ENCODE measurements around the gene BSND. TPM values are rescaled to one million over a fixed set of nuclear protein-coding genes. Genes with fewer than 3 reads are reported as not detected.

The BSND gene
- total RNA-seq, 4 donors from 2014 or later: not detected

DNA sequence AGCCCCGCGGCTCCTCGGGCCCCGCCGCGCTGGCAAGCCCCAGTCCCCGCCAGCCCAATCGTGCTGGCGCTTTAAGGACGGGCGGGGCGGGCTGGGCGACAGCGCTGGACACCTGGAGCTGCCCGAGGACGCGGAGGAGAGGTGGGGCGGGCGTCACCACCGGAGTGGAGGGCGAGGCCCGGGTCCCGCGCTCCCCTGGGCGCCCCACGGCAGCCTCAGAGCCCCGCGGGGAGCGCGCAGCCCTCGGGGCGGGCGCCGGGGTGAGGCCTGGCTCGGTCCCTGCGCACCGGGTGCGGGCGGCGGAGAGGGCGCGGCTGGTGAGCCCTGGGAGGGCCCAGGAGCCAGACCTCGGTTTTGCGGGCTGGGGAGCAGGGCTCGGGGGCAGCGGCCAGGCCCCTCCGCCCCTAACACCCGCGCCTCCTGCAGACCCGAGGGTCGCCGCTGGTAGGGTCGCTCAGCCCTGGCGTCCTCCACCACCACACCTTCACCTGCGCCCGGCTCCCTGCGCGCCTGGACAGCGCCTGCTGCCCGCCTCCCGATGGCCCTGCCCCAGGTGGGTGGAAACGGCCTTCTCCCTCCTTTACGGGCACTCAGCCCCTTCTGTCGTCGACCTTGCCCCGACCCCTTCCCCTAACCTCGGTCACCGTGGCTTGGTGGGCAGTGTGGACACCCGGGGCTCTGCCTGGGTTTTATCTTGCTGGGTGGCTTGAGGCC lies 18.0 kb upstream of the BSND start, which contains the start of gene TMEM61:
TMEM61 (plus strand) TSS at position 101 of the 714 bp plus-strand sequence; CDS start at position 539, 438 bp downstream.
- TF ChIP-seq, protein P1, sequence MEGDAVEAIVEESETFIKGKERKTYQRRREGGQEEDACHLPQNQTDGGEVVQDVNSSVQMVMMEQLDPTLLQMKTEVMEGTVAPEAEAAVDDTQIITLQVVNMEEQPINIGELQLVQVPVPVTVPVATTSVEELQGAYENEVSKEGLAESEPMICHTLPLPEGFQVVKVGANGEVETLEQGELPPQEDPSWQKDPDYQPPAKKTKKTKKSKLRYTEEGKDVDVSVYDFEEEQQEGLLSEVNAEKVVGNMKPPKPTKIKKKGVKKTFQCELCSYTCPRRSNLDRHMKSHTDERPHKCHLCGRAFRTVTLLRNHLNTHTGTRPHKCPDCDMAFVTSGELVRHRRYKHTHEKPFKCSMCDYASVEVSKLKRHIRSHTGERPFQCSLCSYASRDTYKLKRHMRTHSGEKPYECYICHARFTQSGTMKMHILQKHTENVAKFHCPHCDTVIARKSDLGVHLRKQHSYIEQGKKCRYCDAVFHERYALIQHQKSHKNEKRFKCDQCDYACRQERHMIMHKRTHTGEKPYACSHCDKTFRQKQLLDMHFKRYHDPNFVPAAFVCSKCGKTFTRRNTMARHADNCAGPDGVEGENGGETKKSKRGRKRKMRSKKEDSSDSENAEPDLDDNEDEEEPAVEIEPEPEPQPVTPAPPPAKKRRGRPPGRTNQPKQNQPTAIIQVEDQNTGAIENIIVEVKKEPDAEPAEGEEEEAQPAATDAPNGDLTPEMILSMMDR (IDR thresholded peaks at IDR 0.05): no peak
- DNase-seq (ENCODE audit: low spot score): no peak
- ATAC-seq (ENCODE audit: low FRiP score): peak; percentile 38

DNA sequence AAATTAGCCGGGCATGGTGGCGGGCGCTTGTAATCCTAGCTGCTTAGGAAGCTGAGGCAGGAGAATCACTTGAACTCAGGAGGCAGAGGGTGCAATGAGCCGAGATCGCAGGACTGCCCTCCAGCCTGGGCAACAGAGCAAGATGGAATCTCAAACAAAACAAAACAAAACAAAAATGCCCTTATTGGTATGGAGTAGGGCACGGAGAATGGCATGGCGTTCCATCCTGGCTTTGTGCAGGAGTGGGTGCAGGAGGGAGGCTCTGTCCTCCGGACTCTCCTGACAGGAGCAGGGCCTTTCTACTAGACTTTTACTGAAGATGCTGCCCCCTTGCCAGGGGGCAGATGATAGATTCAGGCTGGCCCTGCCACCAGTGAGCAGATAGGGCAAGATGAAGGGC lies 17.3 kb upstream of the BSND start:
- TF ChIP-seq, protein P1 (IDR thresholded peaks at IDR 0.05): no peak
- ATAC-seq (ENCODE audit: low FRiP score) (no peak), DNase-seq (ENCODE audit: low spot score) (no peak)

DNA sequence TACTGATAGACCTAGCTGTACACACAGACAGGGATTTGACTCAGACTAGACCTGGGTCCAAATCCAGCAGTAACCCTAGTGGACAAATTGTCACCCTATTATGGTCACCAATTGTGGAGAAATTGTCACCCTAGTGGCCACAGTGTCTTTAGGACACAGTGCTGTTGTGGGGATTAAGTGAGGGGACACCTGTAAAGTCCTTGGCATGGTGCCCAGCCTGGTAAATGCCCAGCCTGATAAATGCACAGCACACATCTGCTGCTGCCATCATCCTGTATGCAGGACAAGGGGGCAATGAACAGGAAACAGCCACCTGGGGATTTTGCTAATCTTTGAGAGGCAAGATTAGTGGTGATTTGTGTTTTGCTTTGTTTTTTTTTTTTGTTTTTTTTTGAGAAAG lies 16.0 kb upstream of the BSND start:
- TF ChIP-seq, protein P1 (IDR thresholded peaks at IDR 0.05): no peak
- no peak for DNase-seq (ENCODE audit: low spot score)

DNA sequence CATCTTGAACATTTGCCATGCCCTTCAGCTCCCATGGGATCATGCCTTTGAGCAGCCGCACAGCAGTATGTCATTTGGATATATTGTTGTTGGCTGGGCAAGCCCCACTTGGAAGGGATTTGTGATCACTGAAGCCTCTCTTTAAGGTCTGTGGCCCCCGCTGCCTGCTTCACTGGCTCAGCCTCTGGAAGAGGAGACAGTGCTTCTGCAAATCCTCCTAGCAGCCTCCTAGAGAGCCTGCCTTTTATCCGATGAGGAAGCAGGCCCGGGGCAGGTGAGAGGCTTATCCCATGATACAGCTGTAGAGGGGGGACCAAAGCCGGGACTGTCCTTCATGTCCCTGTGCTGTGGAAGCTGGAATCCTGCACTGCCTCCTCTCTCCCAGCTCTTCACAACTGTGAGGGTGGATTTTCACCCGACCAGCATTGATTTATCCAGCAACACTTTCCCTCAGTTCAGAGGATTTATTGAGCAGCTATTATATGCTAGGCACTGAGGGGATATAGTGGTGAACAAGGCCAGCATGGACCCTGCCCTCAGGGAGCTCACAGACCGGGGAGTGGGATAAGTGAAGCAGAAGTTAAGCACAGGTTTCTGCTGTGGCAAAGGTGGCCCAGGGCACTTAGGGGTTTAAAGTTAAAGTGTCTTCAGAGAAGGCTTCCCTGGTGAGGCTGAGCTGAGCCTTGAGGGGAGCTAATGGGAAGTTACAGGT lies 14.4 kb upstream of the BSND start:
- TF ChIP-seq, protein P1 (IDR thresholded peaks at IDR 0.05): no peak
- no peak for ATAC-seq (ENCODE audit: low FRiP score)
- DNase-seq (ENCODE audit: low spot score): no peak

More for the DNA sequence above, 16.0 kb upstream of the BSND start:
- no peak for ATAC-seq (ENCODE audit: low FRiP score)

DNA sequence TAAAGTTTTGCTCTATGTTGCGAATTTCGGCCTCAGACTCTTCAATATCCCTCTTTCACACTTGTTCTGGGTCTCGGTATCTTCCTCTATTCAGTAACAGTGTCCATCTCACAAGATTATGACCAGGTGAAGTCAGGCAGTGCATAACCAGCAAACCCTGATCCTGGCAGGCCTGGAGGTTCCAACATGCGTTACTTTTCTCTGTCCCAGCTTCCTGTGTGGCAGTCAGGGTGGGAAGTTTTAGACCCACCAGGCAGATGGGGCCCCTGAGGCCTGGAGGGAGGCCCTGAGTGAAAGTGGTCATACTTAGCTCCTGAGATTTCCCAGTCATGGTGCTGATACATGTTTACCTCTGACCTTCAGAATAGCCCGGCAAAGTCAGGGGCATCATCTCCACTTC lies 13.2 kb upstream of the BSND start:
- ATAC-seq (ENCODE audit: low FRiP score): no peak
- DNase-seq (ENCODE audit: low spot score): no peak
- TF ChIP-seq, protein P1 (IDR thresholded peaks at IDR 0.05): no peak

DNA sequence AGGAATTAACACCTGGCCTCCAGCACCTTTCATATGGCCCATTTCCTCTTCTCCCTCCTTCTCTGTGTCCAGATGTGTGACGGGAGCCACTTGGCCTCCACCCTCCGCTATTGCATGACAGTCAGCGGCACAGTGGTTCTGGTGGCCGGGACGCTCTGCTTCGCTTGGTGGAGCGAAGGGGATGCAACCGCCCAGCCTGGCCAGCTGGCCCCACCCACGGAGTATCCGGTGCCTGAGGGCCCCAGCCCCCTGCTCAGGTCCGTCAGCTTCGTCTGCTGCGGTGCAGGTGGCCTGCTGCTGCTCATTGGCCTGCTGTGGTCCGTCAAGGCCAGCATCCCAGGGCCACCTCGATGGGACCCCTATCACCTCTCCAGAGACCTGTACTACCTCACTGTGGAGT lies 12.7 kb upstream of the BSND start:
- TF ChIP-seq, protein P1 (IDR thresholded peaks at IDR 0.05): no peak
- DNase-seq (ENCODE audit: low spot score): no peak
- ATAC-seq (ENCODE audit: low FRiP score): no peak
